HG03565 (cell line): ENCODE results near the gene PHF10.

Source experiments
- ATAC-seq: cut with Tn5 transposase; IDR thresholded peaks from one replicate; pipeline ENCODE4 v1.9.1; 2021; ENCODE audit warnings: mild to moderate bottlenecking, moderate library complexity; ENCODE audit not compliant: unreplicated experiment

PHF10 gene

GRCh38 chr6:169678342-169678741 is 46.0 kb downstream of the PHF10 start:
- ATAC-seq, result no peak

GRCh38 chr6:169677096-169677495 is 47.2 kb downstream of the PHF10 start:
- ATAC-seq, result no peak

- ATAC-seq, result no peak
Observed at GRCh38 chr6:169675011-169675410, 49.3 kb downstream of the PHF10 start.

- no peak for ATAC-seq
Observed at GRCh38 chr6:169671563-169671962, 52.7 kb downstream of the PHF10 start.

- ATAC-seq, result no peak
Observed at GRCh38 chr6:169669889-169670288, 54.4 kb downstream of the PHF10 start.

- ATAC-seq, result no peak
Observed at GRCh38 chr6:169669147-169669546, 55.2 kb downstream of the PHF10 start.

- no peak for ATAC-seq
Observed at GRCh38 chr6:169668203-169668847, 56.0 kb downstream of the PHF10 start.

GRCh38 chr6:169667716-169668115 is 56.6 kb downstream of the PHF10 start:
- ATAC-seq, result no peak

GRCh38 chr6:169666441-169666840 is 57.9 kb downstream of the PHF10 start:
- ATAC-seq, result no peak

- no peak for ATAC-seq
Observed at GRCh38 chr6:169665289-169665688, 59.0 kb downstream of the PHF10 start.

GRCh38 chr6:169664227-169664626 is 60.1 kb downstream of the PHF10 start:
- ATAC-seq, result no peak

GRCh38 chr6:169663468-169663867 is 60.8 kb downstream of the PHF10 start:
- ATAC-seq, result no peak

- ATAC-seq, result no peak
Observed at GRCh38 chr6:169661391-169661756, 62.9 kb downstream of the PHF10 start.

GRCh38 chr6:169660751-169661390 is 63.4 kb downstream of the PHF10 start:
- ATAC-seq, result no peak

- no peak for ATAC-seq
Observed at GRCh38 chr6:169659820-169660610, 64.3 kb downstream of the PHF10 start.

- ATAC-seq, result no peak
Observed at GRCh38 chr6:169657284-169657610, 67.1 kb downstream of the PHF10 start.

- ATAC-seq, result no peak
Observed at GRCh38 chr6:169656546-169657283, 67.6 kb downstream of the PHF10 start.

GRCh38 chr6:169654598-169655391 is 69.5 kb downstream of the PHF10 start:
- ATAC-seq, result peak; percentile 86
